Endodermal cell (in vitro differentiated cells): ENCODE data around the gene FBLN5. TPM values are rescaled to one million over a fixed set of nuclear protein-coding genes. Genes with fewer than 3 reads are reported as not detected.
A peak's percentile ranks its signal among the peaks of the same experiment; 100 is the strongest.
"Not testable (repeated sequence)": the region's sequence is repeated elsewhere in the genome, so short reads cannot be mapped to it uniquely, and the experiment has no call there.

Experiments
- DNase-seq: peaks from one replicate; pipeline ENCODE4 v3.0.0-alpha.2; 2017
- H3K27ac ChIP-seq: 2 replicates; pipeline ENCODE4 v1.5.1; 2013; ENCODE audit warnings: mild to moderate bottlenecking, low read depth, low read length, moderate library complexity
- H3K27me3 ChIP-seq: 2 replicates; pipeline ENCODE4 v1.6.1; 2013; ENCODE audit warnings: mild to moderate bottlenecking, low read length, moderate library complexity; ENCODE audit not compliant: insufficient read depth, control insufficient read depth, poor library complexity, severe bottlenecking
- H3K36me3 ChIP-seq: 2 replicates; pipeline ENCODE4 v1.7.0; 2013; ENCODE audit warnings: mild to moderate bottlenecking, low read length, moderate library complexity; ENCODE audit not compliant: control insufficient read depth, insufficient read depth
- H3K4me1 ChIP-seq: one replicate; pipeline ENCODE4 v1.7.0; 2013; ENCODE audit warnings: low read length; ENCODE audit not compliant: control insufficient read depth, insufficient read depth
- H3K4me3 ChIP-seq: 2 replicates; pipeline ENCODE4 v1.5.1; 2013; ENCODE audit warnings: mild to moderate bottlenecking, low read length, moderate library complexity
- H3K9ac ChIP-seq: 2 replicates; pipeline ENCODE4 v1.6.1; 2013; ENCODE audit warnings: mild to moderate bottlenecking, low read length, moderate library complexity; ENCODE audit not compliant: poor library complexity, severe bottlenecking; ENCODE audit errors: extremely low read depth
- H3K9me3 ChIP-seq: 2 replicates; pipeline ENCODE4 v1.6.1; 2013; ENCODE audit warnings: mild to moderate bottlenecking, low read length, moderate library complexity; ENCODE audit not compliant: control insufficient read depth
- H3K27ac Mint-ChIP-seq: 2 replicates; pipeline ENCODE4 v1.8.0; 2020; ENCODE audit warnings: mixed read lengths
- H3K27me3 Mint-ChIP-seq: 2 replicates; pipeline ENCODE4 v1.8.0; 2021; ENCODE audit warnings: mild to moderate bottlenecking, mixed read lengths; ENCODE audit not compliant: insufficient read depth
- H3K36me3 Mint-ChIP-seq: 2 replicates; pipeline ENCODE4 v1.8.0; 2020; ENCODE audit warnings: low read depth, mixed read lengths
- H3K4me1 Mint-ChIP-seq: 2 replicates; pipeline ENCODE4 v1.8.0; 2020; ENCODE audit warnings: mixed read lengths
- H3K4me3 Mint-ChIP-seq: 2 replicates; pipeline ENCODE4 v1.8.0; 2020; ENCODE audit warnings: mild to moderate bottlenecking, moderate library complexity, mixed read lengths
- H3K9me3 Mint-ChIP-seq: 2 replicates; pipeline ENCODE4 v1.8.0; 2020; ENCODE audit warnings: mild to moderate bottlenecking, mixed read lengths
- CTCF ChIP-seq: fragments of 200-600 bp; sonication (generic); conservative IDR thresholded peaks from 2 replicates; pipeline ENCODE4 v1.5.0; 2021; ENCODE audit warnings: antibody characterized with exemption, mild to moderate bottlenecking
- WGBS, 2 experiments: methylation state at CpG; one replicate each; pipeline versions ENCODE4 v1.1.5 to v1.1.7; 2013; ENCODE audit warnings: missing lambda C conversion rate in 2 of 2, mixed read lengths in 1 of 2; ENCODE audit not compliant: insufficient coverage in 1 of 2, insufficient read length in 1 of 2; 5-methylcytosine and 5-hydroxymethylcytosine counted together
- total RNA-seq, 2 donors: library from RNA; stranded (reverse); fragmentation: NEBNext Ultra II Directional in 1 of 2; extraction: Animal tissue kit (Norgen Biotek cat#: 25700) in 1 of 2; gene quantifications; 2 replicates in 1 of 2; 3 replicates in 1 of 2; pipeline ENCODE4 v1.2.1, GENCODE V29; 2021

FBLN5 gene
- total RNA-seq, 2 donors from 2014 or later: 4.0 to 4.8 TPM

- H3K36me3 ChIP-seq: no peaks in the 10 kb centered on the region
- no peak overlapping the region for H3K27ac ChIP-seq
- no peaks in the 10 kb centered on the region for H3K27me3 ChIP-seq
- WGBS, 2 experiments: 87 to 88% methylated on average over 4 of the region's 4 CpGs
- DNase-seq: no peak
- no peaks in the 10 kb centered on the region for H3K9me3 Mint-ChIP-seq
- H3K27me3 Mint-ChIP-seq: no peaks in the 10 kb centered on the region
- H3K27ac Mint-ChIP-seq: no peak overlapping the region
- H3K9me3 ChIP-seq: no peaks in the 10 kb centered on the region
- H3K4me1 Mint-ChIP-seq: peaks cover 21% of the 10 kb centered on the region
- TF ChIP-seq CTCF: no peak
- no peaks in the 10 kb centered on the region for H3K36me3 Mint-ChIP-seq
- H3K4me3 Mint-ChIP-seq: no peak overlapping the region
- peaks cover 5% of the 10 kb centered on the region for H3K4me1 ChIP-seq
- no peak overlapping the region for H3K4me3 ChIP-seq
- no peak overlapping the region for H3K9ac ChIP-seq
Observed at GRCh38 chr14:91899806-91900205, 47.7 kb downstream of the FBLN5 start.

GRCh38 chr14:91899213-91899612 is 48.3 kb downstream of the FBLN5 start:
- 89 to 90% methylated on average over 2 to 4 of the region's 4 CpGs for WGBS, 2 experiments
- peak; percentile 47 for TF ChIP-seq CTCF
- Histone ChIP-seq H3K4me3 (no peak overlapping the region), H3K4me1 (peaks cover 5% of the 10 kb centered on the region), H3K27ac (no peak overlapping the region), H3K27me3 (no peaks in the 10 kb centered on the region), H3K9ac (no peak overlapping the region), H3K36me3 (no peaks in the 10 kb centered on the region), H3K9me3 (no peaks in the 10 kb centered on the region)
- no peaks in the 10 kb centered on the region for H3K36me3 Mint-ChIP-seq
- no peak overlapping the region for H3K27ac Mint-ChIP-seq
- H3K9me3 Mint-ChIP-seq: no peaks in the 10 kb centered on the region
- no peaks in the 10 kb centered on the region for H3K27me3 Mint-ChIP-seq
- no peak for DNase-seq
- H3K4me1 Mint-ChIP-seq: peaks cover 21% of the 10 kb centered on the region
- no peak overlapping the region for H3K4me3 Mint-ChIP-seq

- peaks cover 21% of the 10 kb centered on the region for H3K4me1 Mint-ChIP-seq
- H3K9me3 ChIP-seq: no peaks in the 10 kb centered on the region
- no peaks in the 10 kb centered on the region for H3K36me3 Mint-ChIP-seq
- no peaks in the 10 kb centered on the region for H3K27me3 ChIP-seq
- no peak for DNase-seq
- no peak overlapping the region for H3K9ac ChIP-seq
- H3K27ac Mint-ChIP-seq: no peak overlapping the region
- no peaks in the 10 kb centered on the region for H3K36me3 ChIP-seq
- no peak overlapping the region for H3K27ac ChIP-seq
- 89 to 94% methylated on average over 2 to 5 of the region's 5 CpGs for WGBS, 2 experiments
- TF ChIP-seq CTCF: no peak
- H3K4me1 ChIP-seq: peaks cover 5% of the 10 kb centered on the region
- no peaks in the 10 kb centered on the region for H3K27me3 Mint-ChIP-seq
- no peak overlapping the region for H3K4me3 Mint-ChIP-seq
- H3K4me3 ChIP-seq: no peak overlapping the region
- H3K9me3 Mint-ChIP-seq: no peaks in the 10 kb centered on the region
Observed at GRCh38 chr14:91898372-91898771, 49.1 kb downstream of the FBLN5 start.

GRCh38 chr14:91897716-91898115 is 49.8 kb downstream of the FBLN5 start:
- not testable (repeated sequence) for H3K9me3 ChIP-seq, DNase-seq, H3K9ac ChIP-seq, H3K27me3 ChIP-seq, H3K4me3 Mint-ChIP-seq, H3K4me3 ChIP-seq, H3K4me1 ChIP-seq, H3K9me3 Mint-ChIP-seq, H3K36me3 ChIP-seq, H3K27me3 Mint-ChIP-seq, H3K36me3 Mint-ChIP-seq
- peak overlapping the region; percentile 73 for H3K27ac Mint-ChIP-seq
- peaks cover 21% of the 10 kb centered on the region for H3K4me1 Mint-ChIP-seq
- WGBS, 2 experiments: 93 to 94% methylated on average over 4 of the region's 5 CpGs
- H3K27ac ChIP-seq: peak overlapping the region; percentile 65
